Subcutaneous adipose tissue (tissue), 4 donors: ENCODE data around the gene TRAF5. TPM values are rescaled to one million over a fixed set of nuclear protein-coding genes. Genes with fewer than 3 reads are reported as not detected.

Experiments used
- CTCF ChIP-seq: fragments of 450-650 bp; IDR thresholded peaks from one replicate; pipeline ENCODE4 v1.5.1; 2016; ENCODE audit warnings: low read depth, mild to moderate bottlenecking, control low read depth, antibody characterized with exemption, moderate library complexity
- total RNA-seq, 4 donors: library from RNA; depleted of rRNA; stranded (reverse); fragments of >200 nt; gene quantifications; one replicate each; pipeline ENCODE4 v1.1.0, GENCODE V29; 2016

Gene TRAF5
- total RNA-seq, 4 donors from 2014 or later, result 10.1 to 19.1 (median 12.6) TPM

GRCh38 chr1:211381481-211382181 is 55.0 kb downstream of the TRAF5 start:
- no peak for TF ChIP-seq CTCF

GRCh38 chr1:211382182-211382713 is 55.6 kb downstream of the TRAF5 start:
- TF ChIP-seq CTCF, result no peak

- TF ChIP-seq CTCF, result no peak
These were observed 56.3 kb downstream of the TRAF5 start for GRCh38 chr1:211382714-211383480.

GRCh38 chr1:211384524-211384923 is 57.9 kb downstream of the TRAF5 start:
- TF ChIP-seq CTCF, result no peak

- no peak for TF ChIP-seq CTCF
These were observed 60.3 kb downstream of the TRAF5 start for GRCh38 chr1:211386921-211387320.

GRCh38 chr1:211393203-211393602 is 66.6 kb downstream of the TRAF5 start:
- no peak for TF ChIP-seq CTCF

GRCh38 chr1:211411639-211412038 is 85.0 kb downstream of the TRAF5 start:
- no peak for TF ChIP-seq CTCF
